Measurements from ENCODE around the gene CXCL16. TPM values are rescaled to one million over a fixed set of nuclear protein-coding genes. Genes with fewer than 3 reads are reported as not detected.

Gene CXCL16
- total RNA-seq, 1 donor from 2014 or later = 12.5 TPM

DNA sequence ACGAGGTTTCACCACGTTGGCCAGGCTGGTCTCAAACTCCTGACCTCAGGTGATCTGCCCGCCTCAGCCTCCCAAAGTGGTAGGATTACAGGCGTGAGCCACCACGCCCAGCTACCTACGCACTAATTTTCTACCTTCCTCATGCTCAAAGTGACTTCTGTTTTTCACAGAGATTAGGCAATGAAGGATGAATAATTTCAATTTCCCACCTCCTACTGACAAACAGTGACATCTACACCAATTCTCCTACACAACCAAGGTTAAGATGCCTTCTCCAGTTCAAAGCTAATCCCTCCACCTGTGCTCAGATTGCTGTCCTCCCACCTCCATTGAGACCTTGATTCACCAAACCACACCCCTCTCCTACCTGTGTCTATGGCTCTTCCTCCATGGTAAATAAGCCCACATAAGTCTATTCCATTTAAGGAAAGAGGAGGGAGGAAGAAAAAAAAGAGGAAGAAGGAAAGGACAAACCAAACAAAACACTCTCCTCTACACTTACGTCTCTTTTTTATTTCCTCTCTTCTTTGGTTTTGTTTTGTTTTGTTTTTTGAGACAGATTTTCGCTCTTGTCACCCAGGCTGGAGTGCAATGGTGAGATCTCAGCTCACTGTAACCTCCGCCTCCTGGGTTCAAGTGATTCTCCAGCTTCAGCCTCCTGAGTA, 13.9 kb downstream of the CXCL16 start:
- intact Hi-C loops (cut with DNase I) = no loop called here
- TF ChIP-seq, protein P1, sequence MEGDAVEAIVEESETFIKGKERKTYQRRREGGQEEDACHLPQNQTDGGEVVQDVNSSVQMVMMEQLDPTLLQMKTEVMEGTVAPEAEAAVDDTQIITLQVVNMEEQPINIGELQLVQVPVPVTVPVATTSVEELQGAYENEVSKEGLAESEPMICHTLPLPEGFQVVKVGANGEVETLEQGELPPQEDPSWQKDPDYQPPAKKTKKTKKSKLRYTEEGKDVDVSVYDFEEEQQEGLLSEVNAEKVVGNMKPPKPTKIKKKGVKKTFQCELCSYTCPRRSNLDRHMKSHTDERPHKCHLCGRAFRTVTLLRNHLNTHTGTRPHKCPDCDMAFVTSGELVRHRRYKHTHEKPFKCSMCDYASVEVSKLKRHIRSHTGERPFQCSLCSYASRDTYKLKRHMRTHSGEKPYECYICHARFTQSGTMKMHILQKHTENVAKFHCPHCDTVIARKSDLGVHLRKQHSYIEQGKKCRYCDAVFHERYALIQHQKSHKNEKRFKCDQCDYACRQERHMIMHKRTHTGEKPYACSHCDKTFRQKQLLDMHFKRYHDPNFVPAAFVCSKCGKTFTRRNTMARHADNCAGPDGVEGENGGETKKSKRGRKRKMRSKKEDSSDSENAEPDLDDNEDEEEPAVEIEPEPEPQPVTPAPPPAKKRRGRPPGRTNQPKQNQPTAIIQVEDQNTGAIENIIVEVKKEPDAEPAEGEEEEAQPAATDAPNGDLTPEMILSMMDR (IDR thresholded peaks at IDR 0.05) = no peak
- no peak for DNase-seq (ENCODE audit: low spot score in 2 of 2)
- H3K36me3 ChIP-seq = no peaks in the 10 kb centered on the region
- no peak overlapping the region for H3K27ac ChIP-seq
- H3K9me3 ChIP-seq = no peaks in the 10 kb centered on the region
- no peaks in the 10 kb centered on the region for H3K27me3 ChIP-seq
- H3K4me3 ChIP-seq = no peak overlapping the region
- peaks cover 4 to 7% of the 10 kb centered on the region in 2 donors for H3K4me1 ChIP-seq

DNA sequence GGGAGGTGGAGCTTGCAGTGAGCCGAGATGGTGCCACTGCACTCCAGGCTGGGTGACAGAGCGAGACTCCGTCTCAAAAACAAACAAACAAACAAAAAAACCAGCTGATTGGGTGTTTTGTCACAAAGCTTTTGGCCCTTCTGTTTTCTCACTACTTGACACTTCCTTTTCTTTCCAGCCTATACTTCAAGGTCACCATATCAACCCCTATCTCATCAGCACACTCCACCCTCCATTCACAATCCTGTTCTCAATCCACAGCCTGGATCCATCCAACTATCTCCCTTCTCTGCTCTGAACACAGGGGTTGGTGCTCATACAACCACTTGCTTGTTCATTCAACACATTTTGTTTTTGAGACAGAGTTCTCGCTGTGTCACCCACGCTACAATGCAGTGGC, 15.1 kb downstream of the CXCL16 start:
- intact Hi-C loops (cut with DNase I) = no loop called here

DNA sequence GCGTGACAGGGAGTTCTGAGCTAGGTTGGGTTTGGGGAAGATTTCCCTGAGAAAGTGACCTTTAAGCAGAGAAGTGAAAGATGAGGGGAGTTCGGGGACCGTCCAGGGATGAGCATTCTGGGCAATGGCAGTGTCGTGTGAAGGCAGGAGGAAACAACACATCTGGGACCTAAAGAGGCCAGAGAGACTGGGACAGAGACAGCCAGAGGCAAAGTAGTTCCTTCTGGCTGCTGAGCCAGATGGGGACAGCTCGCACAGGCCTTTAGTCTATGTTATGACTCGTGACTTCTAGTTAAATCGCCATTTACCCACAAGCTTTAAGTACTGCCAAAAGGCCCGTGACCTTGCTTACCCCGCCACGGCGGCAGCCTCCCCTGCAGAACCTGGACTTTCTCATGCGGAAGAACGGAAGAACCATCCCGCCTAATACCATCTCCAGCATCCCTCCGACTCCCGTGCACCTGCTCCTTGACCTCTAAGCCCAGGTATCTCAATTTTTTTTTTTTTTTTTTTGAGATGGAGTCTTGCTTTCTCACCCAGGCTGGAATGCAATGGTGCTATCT, 17.0 kb downstream of the CXCL16 start:
- no peak for DNase-seq (ENCODE audit: low spot score in 2 of 2)
- intact Hi-C loops (cut with DNase I) = no loop called here
- TF ChIP-seq, protein P1 (IDR thresholded peaks at IDR 0.05) = no peak
- Histone ChIP-seq H3K27ac (no peak overlapping the region), H3K27me3 (no peaks in the 10 kb centered on the region), H3K36me3 (peaks cover 0 to 11% of the 10 kb centered on the region in 2 donors), H3K4me1 (peaks cover 0 to 3% of the 10 kb centered on the region in 2 donors), H3K9me3 (no peaks in the 10 kb centered on the region), H3K4me3 (no peak overlapping the region)

More for the DNA sequence above, 15.1 kb downstream of the CXCL16 start:
- TF ChIP-seq, protein P1 (IDR thresholded peaks at IDR 0.05) = no peak
- Histone ChIP-seq H3K27me3 (no peaks in the 10 kb centered on the region), H3K27ac (no peak overlapping the region), H3K4me3 (no peak overlapping the region), H3K4me1 (peaks cover 0 to 3% of the 10 kb centered on the region in 2 donors), H3K36me3 (no peaks in the 10 kb centered on the region), H3K9me3 (no peaks in the 10 kb centered on the region)
- no peak for DNase-seq (ENCODE audit: low spot score in 2 of 2)

DNA sequence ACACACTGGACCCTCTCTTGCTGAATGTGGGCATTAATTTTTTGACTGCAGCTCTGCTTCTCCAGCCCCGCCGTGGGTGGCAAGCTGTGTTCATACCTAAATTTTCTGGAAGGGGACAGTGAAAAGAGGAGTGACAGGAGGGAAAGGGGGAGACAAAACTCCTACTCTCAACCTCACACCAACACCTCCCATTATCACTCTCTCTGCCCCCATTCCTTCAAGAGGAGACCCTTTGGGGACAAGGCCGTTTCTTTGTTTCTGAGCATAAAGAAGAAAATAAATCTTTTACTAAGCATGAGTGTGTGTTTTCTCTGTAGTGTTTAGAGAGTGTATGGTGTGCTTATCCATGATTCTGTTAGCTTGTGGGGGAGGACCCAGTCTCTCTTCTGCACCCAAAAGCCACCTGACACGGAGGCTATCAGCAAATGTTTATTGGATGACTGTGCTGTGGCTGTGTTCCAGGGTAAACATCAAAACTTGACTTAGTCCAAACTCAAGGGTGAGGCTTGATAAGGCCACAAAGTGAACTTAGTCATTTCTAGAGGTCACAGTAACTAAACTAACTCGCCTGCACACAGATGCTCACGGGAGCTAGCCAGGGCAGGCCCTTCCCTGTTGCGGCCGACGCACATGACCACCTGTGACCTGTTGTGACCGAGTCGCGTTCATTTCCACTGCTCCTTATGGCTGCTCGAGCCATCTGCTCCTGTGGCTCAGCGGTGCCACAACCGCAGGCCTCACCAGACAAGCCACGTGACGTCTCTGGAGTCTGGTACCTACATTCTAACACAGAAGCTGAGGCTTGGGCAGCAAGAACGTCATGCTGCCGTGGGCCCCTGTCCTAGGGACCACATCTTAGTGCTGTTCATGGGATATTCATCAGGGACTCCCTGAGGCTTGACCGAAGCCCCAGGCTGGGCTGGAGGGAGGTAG, 18.3 kb downstream of the CXCL16 start:
- H3K4me3 ChIP-seq = no peak overlapping the region
- peaks cover 0 to 23% of the 10 kb centered on the region in 2 donors for H3K36me3 ChIP-seq
- peaks cover 0 to 3% of the 10 kb centered on the region in 2 donors for H3K4me1 ChIP-seq
- no peaks in the 10 kb centered on the region for H3K9me3 ChIP-seq
- TF ChIP-seq, protein P1 (IDR thresholded peaks at IDR 0.05) = no peak
- intact Hi-C loops (cut with DNase I) = no loop called here
- H3K27me3 ChIP-seq = no peaks in the 10 kb centered on the region
- peak overlapping the region in 1 of 2 donors; percentile 38 for H3K27ac ChIP-seq
- no peak for DNase-seq (ENCODE audit: low spot score in 2 of 2)

DNA sequence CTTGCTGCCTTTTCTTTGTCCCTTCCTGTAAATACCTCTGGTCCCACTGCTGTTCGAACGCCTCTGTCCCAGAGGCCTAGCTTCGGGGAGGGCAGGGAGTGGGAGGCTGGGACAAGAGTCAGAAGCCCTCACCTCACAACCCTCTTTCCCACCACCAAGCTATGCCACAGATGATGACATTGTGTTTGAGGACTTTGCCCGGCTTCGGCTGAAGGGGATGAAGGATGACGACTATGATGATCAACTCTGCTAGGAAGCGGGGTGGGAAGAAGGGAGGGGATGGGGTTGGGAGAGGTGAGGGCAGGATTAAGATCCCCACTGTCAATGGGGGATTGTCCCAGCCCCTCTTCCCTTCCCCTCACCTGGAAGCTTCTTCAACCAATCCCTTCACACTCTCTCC, 18.9 kb downstream of the CXCL16 start:
- no peak for DNase-seq (ENCODE audit: low spot score in 2 of 2)
- H3K9me3 ChIP-seq = no peaks in the 10 kb centered on the region
- H3K4me1 ChIP-seq = peaks cover 0 to 3% of the 10 kb centered on the region in 2 donors
- H3K4me3 ChIP-seq = no peak overlapping the region
- TF ChIP-seq, protein P1 (IDR thresholded peaks at IDR 0.05) = no peak
- peaks cover 0 to 25% of the 10 kb centered on the region in 2 donors for H3K36me3 ChIP-seq
- H3K27ac ChIP-seq = no peak overlapping the region
- no peaks in the 10 kb centered on the region for H3K27me3 ChIP-seq
- intact Hi-C loops (cut with DNase I) = no loop called here

Data from ascending aorta (tissue), 2 donors.